Activated CD4-positive, alpha-beta T cell treated with anti-CD3 and anti-CD28 coated beads, Interleukin-10, Interleukin-2, amounts not matched to agents 100 ng/mL and 50 ng/mL, durations not matched to agents 16 hours and 8 hours (primary cell): ENCODE measurements around the gene POLD2.
"Not testable (repeated sequence)": the region's sequence is repeated elsewhere in the genome, so short reads cannot be mapped to it uniquely, and the experiment has no call there.

ENCODE experiments used
- DNase-seq: peaks from one replicate; pipeline ENCODE4 v3.0.0-alpha.2; 2020

Gene POLD2

GRCh38 chr7:44123190-44124003 is at the start of gene POLD2:
Gene POLD2, minus strand, starts transcription at chr7:44123548. Its CDS starts 1,495 bp downstream, at chr7:44122053.
- DNase-seq = peak; percentile 99

GRCh38 chr7:44172803-44173424 is 49.6 kb upstream of the POLD2 start:
- DNase-seq = no peak

GRCh38 chr7:44172352-44172751 is 49.0 kb upstream of the POLD2 start:
- DNase-seq = no peak

- not testable (repeated sequence) for DNase-seq
Observed at GRCh38 chr7:44171901-44172300, 48.6 kb upstream of the POLD2 start.

- DNase-seq = no peak
Observed at GRCh38 chr7:44167920-44168319, 44.6 kb upstream of the POLD2 start.

DNA sequence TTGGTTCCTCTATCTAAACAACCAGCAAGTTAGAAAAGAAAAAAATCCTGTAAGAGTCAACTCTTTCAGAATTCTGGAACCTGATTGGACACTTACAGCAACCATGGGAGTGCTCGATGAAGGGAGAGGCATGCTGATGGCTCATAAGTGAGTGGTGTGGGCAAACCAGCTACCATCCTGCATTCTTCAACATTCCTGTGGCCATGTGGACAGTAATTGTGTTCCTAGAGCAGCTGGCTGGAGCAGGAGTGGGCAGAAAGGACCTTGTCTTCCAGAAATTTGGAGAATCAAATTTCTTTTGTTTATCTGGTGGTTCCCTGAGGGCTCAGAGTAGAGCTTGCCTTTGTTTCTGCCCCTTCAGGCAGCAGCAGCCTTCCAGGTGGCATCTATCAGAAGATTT is 40.2 kb upstream of the POLD2 start:
- no peak for DNase-seq

DNA sequence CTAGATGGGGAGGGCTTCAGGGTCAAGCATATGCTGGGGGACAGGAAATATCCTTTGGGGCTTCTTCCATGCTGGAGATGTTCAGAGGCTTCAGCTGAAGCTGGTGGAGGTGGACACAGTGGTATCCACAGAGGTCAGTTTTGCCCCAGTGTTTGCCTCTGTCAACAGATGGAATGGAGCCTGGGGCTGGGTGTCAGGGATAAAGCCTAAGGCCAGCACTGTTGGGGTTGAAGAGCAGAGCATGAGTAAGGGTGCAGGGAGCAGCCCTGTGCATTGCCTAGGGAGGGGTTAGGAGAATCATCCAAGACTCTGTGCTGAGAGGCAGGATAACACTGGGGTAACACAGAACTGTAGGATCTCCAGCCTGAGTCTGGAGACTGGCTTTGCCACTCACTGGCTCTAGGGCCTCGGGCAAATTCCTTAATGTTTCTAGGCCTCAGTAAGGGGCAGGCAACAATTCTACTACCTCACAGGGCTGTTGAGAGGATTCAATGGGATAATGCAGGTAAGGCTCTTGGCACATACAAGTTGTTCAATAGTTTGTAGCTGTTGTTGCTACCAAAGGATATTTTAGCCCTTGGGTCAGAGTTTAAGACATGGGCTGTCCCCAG is 39.5 kb upstream of the POLD2 start:
- no peak for DNase-seq

- no peak for DNase-seq
Observed at GRCh38 chr7:44162179-44162578, 38.8 kb upstream of the POLD2 start.

DNA sequence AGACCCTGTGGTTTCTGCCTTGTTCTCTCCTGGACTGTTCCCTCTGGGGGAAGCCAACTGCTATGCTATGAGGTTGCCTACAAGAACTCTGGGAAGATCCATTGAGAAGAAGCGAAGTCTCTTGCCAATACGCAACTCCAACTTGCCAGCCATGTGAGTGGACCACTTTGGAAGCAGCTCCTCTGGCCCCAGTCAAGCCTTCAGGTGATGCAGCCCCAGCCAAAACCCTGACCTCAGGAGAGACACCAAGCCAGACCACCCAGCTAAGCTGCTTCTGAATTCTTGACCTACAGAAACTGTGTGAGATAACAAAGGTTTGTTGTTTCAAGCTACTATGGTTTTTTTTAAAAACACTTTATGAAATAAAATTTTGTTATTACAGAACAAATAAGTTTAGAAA is 38.0 kb upstream of the POLD2 start:
- no peak for DNase-seq

- DNase-seq = no peak
Observed at GRCh38 chr7:44159824-44160630, 36.7 kb upstream of the POLD2 start.

DNA sequence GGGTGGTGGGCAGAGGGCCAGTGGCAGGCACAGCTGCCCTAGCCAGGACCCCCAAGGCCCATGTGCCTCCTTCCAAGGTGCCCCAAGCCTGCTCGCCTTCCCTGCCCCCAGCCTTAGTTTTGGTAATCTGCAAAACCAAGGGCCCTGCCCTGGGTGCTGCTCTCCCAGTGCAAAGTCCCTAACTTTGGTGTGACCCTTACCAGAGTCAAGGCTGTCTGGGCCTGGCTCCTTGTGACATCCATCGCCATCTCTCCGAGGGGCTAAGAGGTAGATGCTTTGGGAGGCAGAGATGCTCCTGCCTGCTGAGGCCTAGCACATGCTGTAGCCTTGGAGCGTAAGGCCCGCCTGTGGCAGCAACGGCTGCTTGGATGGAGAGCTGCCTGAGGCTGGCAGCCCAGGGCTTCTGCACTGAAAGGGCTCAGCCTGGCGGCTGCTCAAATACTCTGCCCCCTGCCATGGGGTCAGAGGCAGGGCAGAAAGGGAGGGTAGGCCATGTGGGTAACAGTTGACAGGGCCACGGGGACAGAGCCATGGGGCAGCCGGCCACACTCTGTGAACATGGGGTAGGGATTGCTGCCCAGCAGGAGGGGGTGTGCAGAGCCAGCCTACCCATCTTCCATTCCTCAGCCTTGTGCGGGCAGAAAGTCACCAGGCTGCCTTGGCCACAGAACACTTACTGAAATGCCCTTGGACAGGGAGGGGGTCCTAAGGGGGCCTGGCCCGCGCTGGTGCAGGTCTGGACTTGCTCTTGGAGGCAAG is 35.7 kb upstream of the POLD2 start:
- DNase-seq = no peak

DNA sequence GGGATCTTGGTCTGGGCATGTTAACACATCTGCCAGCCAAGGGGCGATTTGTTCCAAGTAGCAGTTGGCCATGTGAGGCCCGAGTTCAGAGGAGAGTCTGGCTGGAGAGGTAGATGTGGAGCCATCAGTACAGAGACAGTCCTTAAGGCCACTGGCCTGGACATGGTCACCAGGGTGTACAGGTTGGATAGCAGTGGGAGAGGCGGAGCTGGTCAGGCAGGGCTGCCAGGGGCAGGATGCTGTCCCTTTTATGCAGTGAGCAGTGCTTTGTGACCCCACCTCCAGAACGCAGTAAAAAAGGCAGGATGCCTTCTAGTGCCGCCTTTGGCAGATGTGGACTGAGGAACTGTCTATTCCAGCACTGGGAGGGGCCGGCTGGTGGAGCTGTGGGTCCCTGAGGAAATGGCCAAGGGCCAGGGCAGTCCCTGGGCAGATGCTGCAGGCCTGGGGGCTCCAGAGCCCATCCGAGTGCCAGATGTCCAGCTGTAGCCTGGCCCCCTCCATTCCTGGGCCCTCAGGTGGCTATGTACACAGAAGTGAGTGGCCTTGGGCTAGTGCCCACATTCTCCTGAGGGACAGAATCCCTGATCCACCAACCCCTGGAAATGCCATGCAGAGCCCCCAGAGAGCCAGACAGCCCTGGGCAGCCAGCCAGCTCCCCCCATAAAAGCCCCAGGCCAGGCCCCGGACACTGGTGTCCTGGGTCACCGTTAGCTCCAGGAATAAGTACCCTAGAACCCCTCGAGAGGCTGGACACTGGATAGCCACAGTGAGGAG is 34.9 kb upstream of the POLD2 start:
- DNase-seq = no peak

DNA sequence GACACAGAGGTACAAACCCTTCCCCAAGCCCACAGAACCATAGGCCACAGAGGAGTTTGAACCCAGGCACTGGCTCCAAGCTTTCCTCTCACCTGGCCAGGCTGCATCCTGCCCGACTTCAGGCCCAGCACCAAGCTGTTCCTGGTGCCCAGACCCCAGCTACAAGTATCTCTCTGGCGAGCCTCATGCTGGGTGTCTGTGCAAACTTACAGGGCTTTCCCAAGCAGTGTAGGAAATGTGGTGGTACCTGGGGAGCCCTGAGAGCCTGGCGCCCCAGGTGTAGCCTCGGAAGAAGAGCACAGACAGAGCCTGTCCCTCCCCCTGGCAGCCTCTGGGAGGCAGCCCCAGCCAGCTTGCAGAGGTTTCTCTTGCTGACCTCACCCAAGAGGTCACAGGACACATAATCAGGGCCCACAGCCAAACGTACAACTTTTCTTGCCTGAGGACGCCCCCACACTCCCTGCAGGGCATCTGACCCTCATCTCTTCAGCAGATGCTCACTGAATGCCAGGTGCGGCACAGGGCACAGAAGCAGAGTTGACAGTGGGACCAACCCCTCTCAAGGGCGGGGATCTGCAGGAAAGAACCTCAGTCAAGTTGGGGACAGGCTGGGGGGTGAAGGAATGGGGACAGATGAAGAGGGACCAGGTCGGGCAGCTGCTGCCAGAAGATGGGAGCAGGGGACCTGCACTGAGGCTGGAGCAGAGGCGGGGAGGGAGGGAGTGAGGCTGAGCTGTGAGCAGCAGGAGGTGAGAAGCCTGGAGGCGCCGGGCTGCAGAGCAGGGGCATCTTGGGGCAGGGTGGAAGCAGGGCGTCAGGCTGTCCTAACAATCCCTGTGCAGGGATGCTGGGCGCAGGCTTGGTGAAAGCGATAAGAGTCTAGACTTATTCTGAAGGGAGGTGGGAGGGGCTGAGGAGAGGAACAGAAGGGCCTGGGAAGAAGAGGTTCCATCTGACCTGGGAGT is 34.0 kb upstream of the POLD2 start:
- DNase-seq = no peak

DNA sequence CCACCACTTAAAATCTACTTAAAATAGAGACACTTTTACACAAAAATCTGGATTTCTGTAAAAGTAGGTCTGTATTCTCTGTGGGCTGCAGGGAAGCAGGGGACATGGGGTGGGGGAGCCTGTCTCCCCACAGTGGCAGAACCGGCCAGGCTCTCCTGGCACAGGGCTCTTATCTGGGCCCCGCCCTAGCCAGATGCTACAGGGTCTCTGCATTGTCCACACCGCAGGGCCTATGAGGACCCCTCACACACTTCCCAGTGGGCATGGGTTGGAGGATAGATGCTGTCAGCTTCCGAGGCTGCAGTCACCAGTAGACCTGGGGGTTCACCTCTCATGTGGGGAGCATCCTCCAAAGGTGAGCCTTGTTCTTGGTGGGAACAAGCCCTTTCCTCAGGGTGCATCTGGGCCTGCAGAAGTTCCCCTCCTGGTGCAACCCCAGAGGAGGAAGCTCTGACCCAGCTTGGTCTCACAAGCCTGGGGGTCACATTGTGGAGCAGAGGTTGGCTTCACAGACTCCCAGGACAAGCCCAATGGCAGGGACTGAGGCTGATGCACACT is 33.2 kb upstream of the POLD2 start:
- DNase-seq = no peak

DNA sequence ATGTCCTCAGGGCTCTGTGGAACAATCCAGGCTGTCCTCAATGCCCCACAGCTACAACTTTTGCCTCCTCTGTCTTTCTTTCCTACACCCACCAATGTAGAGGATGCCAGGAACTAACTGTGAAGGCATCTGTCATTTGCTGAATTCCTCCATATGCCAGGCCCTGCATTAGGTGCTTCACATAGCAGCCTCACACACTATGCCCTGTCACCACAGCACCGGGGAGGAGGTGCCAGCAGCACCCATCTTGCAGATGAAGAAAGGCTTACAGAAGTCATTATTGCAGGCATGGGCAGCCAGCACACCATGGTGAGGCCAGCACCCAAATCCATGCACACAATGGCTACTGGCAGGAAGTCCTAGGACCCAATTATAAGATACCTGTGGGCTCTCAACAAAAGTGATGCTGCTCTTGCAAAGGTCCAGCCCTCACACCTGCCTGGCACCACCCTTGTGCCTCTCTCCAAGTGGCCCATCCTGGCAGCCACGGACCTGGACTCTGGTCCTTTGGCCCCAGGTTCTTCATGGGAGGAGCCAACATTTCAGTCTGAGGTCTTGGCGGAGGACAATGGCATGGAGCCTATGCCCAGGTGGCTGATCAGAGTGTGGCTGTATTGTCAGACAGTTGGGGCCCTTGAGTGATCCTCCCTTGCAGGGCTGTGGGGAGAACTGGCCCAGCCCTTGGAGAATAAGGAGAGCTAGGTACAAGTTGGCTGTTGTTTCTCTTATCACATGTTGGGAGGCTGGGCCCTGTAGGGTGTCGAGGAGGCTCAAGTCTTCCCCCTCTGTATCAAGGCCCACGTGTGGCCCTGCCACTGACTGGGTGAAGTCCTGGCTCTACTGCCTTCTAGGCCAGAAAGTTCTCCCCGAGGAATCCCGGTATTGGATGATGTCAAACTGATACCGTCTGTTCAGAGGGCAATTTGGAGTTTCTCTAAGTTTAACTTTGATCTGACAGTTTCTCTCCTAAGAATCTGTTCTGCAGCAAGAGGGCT is 32.1 kb upstream of the POLD2 start:
- no peak for DNase-seq

GRCh38 chr7:44154703-44155102 is 31.4 kb upstream of the POLD2 start:
- no peak for DNase-seq

- no peak for DNase-seq
Observed at GRCh38 chr7:44153948-44154335, 30.6 kb upstream of the POLD2 start.
